Measurements from ENCODE around the gene ARMCX5.

GRCh38 chrX:102606115-102606514, 6.8 kb downstream of the ARMCX5 start:
- TF ChIP-seq CTCF (IDR thresholded peaks at IDR 0.05) (no peak), POLR2A (IDR thresholded peaks at IDR 0.05) (no peak)
